Fibroblast of the aortic adventitia (primary cell): ENCODE data around the gene PLCB3. TPM values are rescaled to one million over a fixed set of nuclear protein-coding genes. Genes with fewer than 3 reads are reported as not detected.

Source experiments
- DNase-seq: peaks from one replicate; pipeline ENCODE4 v3.0.0-alpha.2; 2010; ENCODE audit warnings: low read depth
- H3K4me3 ChIP-seq: 2 replicates; pipeline ENCODE4 v1.5.1; 2011; ENCODE audit warnings: low read depth, mild to moderate bottlenecking, control low read depth, low read length, moderate library complexity
- CTCF ChIP-seq: IDR thresholded peaks from 2 replicates; pipeline ENCODE4 v1.5.1; 2011; ENCODE audit warnings: mild to moderate bottlenecking, low read length, control low read depth, inconsistent platforms; ENCODE audit not compliant: insufficient read depth
- total RNA-seq: library from RNA; depleted of rRNA; stranded (reverse); fragments of >200 nt; gene quantifications from 2 replicates; pipeline ENCODE4 v1.2.3, GENCODE V29; 2012; ENCODE audit warnings: low replicate concordance

PLCB3 gene
- total RNA-seq, 1 donor, result 47.5 TPM

DNA sequence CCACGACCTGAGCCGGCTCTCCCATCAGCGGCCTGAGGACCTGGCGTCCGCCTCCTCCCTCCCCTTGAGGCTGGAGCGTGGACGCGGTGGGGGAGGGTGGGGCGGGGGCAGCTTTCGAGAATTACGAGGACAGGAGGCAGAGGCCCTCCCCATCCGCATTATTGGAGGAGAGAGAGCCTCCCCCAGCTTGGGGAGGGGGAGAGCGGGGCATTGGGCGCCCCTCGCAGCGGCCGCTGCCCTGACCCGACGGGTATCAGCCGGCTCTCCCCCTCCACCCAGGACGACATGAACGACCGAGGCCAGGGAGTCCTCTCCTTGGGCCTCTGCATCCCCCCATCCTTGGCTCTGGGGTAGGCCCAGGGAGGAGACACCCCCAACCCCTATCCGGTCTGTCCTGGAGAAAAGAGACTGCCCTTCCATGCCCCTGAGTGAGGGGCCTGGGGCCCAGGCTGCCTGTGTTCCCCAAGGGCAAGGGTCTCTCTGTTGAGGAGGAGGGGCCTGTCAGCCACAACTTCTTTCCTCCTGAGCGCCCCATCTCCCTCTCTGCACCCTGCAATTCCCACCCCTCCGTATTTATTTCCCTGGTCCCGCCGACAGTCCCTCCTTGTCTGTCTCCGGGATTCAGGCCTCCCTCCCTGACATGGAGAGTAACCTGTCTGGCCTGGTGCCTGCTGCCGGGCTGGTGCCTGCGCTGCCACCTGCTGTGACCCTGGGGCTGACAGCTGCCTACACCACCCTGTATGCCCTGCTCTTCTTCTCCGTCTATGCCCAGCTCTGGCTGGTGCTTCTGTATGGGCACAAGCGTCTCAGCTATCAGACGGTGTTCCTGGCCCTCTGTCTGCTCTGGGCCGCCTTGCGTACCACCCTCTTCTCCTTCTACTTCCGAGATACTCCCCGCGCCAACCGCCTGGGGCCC lies 34.8 kb downstream of the PLCB3 start:
- no peak for TF ChIP-seq CTCF
- DNase-seq, result no peak
- H3K4me3 ChIP-seq, result peak overlapping the region; percentile 87

DNA sequence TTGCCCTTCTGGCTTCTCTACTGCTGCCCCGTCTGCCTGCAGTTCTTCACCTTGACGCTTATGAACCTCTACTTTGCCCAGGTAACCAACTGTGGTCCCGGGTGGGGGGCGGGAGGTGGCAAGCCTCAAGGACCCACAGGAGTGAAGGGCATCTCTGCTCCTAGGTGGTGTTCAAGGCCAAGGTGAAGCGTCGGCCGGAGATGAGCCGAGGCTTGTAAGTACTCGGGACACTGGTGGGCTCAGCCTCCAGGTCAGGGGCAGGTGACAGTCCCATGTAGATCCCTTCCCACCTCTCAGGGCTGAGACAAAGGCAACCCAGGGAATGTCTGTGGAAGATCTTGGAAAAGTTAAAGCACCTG lies 35.5 kb downstream of the PLCB3 start:
- DNase-seq, result no peak
- TF ChIP-seq CTCF, result no peak
- no peak overlapping the region for H3K4me3 ChIP-seq

- no peak for TF ChIP-seq CTCF
- no peak overlapping the region for H3K4me3 ChIP-seq
- no peak for DNase-seq
Observed at GRCh38 chr11:64287676-64288352, 36.5 kb downstream of the PLCB3 start.

- H3K4me3 ChIP-seq, result no peak overlapping the region
- no peak for DNase-seq
- no peak for TF ChIP-seq CTCF
Observed at GRCh38 chr11:64288353-64288750, 37.0 kb downstream of the PLCB3 start.

DNA sequence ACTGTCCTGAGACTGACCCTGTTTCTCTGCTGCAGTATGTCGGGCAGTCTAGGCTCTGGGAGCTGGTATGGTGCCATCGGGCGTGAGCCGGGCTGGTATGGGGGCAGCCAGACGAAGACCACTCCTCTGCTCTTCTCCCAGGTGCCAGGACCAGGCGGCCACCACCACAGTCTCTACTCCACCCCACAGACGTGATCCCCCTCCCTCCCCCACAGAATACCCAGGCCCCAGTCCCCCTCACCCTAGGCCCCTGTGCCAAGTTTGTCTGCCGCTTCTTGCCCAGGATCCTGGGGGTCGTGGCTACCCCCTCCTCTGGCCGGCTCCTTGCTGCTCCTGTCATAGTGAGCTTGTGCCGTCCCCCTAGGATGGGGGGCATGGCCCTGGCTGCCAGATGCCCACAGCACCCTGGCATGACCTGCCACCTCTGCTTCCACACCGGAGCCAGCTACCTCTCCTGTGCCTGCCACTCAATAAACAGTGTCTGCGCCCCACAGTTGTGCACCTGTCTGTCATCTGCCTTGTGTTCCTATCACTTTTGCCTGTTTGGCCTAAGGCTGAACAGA lies 37.8 kb downstream of the PLCB3 start:
- TF ChIP-seq CTCF, result no peak
- no peak overlapping the region for H3K4me3 ChIP-seq
- no peak for DNase-seq

GRCh38 chr11:64290352-64291261 lies 39.3 kb downstream of the PLCB3 start:
- no peak for DNase-seq
- H3K4me3 ChIP-seq, result no peak overlapping the region
- TF ChIP-seq CTCF, result no peak
